Upper lobe of left lung (tissue), 6 donors: ENCODE results near the gene P3R3URF. TPM values are rescaled to one million over a fixed set of nuclear protein-coding genes. Genes with fewer than 3 reads are reported as not detected.

Experiments
- ATAC-seq, 2 donors: fragments of 200-7000 bp; cut with Tn5 transposase; one replicate each; pipeline ENCODE4 v1.9.1; 2022; ENCODE audit warnings: mild to moderate bottlenecking in 2 of 2, moderate library complexity in 2 of 2; ENCODE audit not compliant: low FRiP score in 2 of 2
- DNase-seq, 2 donors: peaks; one replicate each; pipeline ENCODE4 v3.0.0-alpha.2; 2019 to 2020
- H3K27ac ChIP-seq, 4 donors: fragments of 200-600 bp; sonication (generic); one replicate each; pipeline ENCODE4 v1.5.1; 2016 to 2019
- H3K27me3 ChIP-seq, 4 donors: fragments of 200-600 bp; sonication (generic); one replicate each; pipeline ENCODE4 v1.5.1; 2017 to 2019
- H3K36me3 ChIP-seq, 4 donors: fragments of 200-600 bp; sonication (generic); one replicate each; pipeline ENCODE4 v1.5.1; 2016 to 2019
- H3K4me1 ChIP-seq, 4 donors: fragments of 200-600 bp; sonication (generic); one replicate each; pipeline ENCODE4 v1.5.1; 2018 to 2019
- H3K4me3 ChIP-seq, 4 donors: fragments of 200-600 bp; sonication (generic); one replicate each; pipeline ENCODE4 v1.5.1; 2017 to 2019; ENCODE audit warnings: mild to moderate bottlenecking in 2 of 4, moderate library complexity in 1 of 4
- H3K9me3 ChIP-seq, 4 donors: fragments of 200-600 bp; sonication (generic); one replicate each; pipeline ENCODE4 v1.5.1; 2018 to 2019
- EP300 ChIP-seq, 4 donors: sonication (generic); formaldehyde crosslinking; IDR thresholded peaks; one replicate each; pipeline ENCODE4 v1.5.1; 2017; ENCODE audit warnings: antibody characterized with exemption in 4 of 4, control low read depth in 2 of 4
- POLR2A ChIP-seq, 4 donors: fragments of 450-650 bp; IDR thresholded peaks; one replicate each; pipeline ENCODE4 v1.5.1; 2016 to 2017; ENCODE audit warnings: antibody characterized with exemption in 4 of 4, mild to moderate bottlenecking in 2 of 4
- POLR2AphosphoS5 ChIP-seq, 2 donors: sonication (generic); formaldehyde crosslinking; IDR thresholded peaks; one replicate each; pipeline ENCODE4 v1.5.1; 2017; ENCODE audit warnings: antibody characterized with exemption in 2 of 2
- WGBS, 2 donors: methylation state at CpG; one replicate each; pipeline ENCODE4 v1.1.5; 2017 to 2018; 5-methylcytosine and 5-hydroxymethylcytosine counted together
- small RNA-seq, 4 donors: library from RNA; depleted of rRNA; stranded (forward); fragments of <200 nt; gene quantifications; one replicate each; pipeline ENCODE3, GENCODE V24; 2016
- total RNA-seq, 6 donors: library from RNA; depleted of rRNA in 4 of 6; stranded (reverse); fragments of >200 nt in 4 of 6; gene quantifications; one replicate each; pipeline versions ENCODE4 v1.1.0 to v1.2.1, GENCODE V29; 2016 to 2021
- TF ChIP-seq, protein P1 (sequence below), 6 experiments: fragments of 450-650 bp in 4 of 6; fragments of 200-600 bp in 2 of 6; sonication (generic) in 2 of 6; IDR thresholded peaks; one replicate each; pipeline ENCODE4 v1.5.1; 2016 to 2019; ENCODE audit warnings: antibody characterized with exemption in 6 of 6
- donor health status: DM: no; HTN: no; CAD: no; lungs with moderate emphysema.
- donor health status: DM: no; HTN: yes; CAD: no; lungs with severe emphysema.

P3R3URF gene
- total RNA-seq, 6 donors from 2014 or later: not detected

DNA sequence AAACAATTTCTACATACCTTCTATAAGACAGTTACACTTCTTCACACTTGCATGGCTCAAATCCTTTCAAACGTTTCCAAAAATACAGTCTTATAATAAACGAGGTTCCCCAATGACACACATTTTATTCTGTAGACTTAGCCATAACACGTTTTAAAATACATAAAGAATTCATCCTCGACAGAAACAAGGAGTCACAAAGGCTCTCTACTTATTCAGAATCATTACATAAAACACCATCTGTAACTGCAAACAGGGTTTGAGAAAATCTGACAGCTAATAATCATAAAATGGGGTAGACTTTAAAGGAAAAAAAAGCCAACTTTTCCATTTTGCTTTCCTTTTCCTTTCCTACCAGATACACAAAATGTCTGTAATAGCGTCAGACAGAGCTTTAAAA lies 45.7 kb downstream of the P3R3URF start:
- ATAC-seq (no peak), DNase-seq (no peak)
- peak overlapping the region; percentile 54 to 75 (median 62) for H3K4me3 ChIP-seq
- peak overlapping the region in 3 of 4 donors; percentile 92 to 95 (median 94) for H3K27ac ChIP-seq
- no peak for TF ChIP-seq POLR2A (IDR thresholded peaks at IDR 0.05)
- no peaks in the 10 kb centered on the region for H3K9me3 ChIP-seq
- peaks cover 17 to 29% (median 23%) of the 10 kb centered on the region in 4 donors for H3K4me1 ChIP-seq
- WGBS, 2 donors: 12 to 14% methylated on average over 5 of the region's 5 CpGs
- no peaks in the 10 kb centered on the region for H3K27me3 ChIP-seq
- H3K36me3 ChIP-seq: no peaks in the 10 kb centered on the region

- peak overlapping the region; percentile 54 to 75 (median 62) for H3K4me3 ChIP-seq
These were observed 46.2 kb downstream of the P3R3URF start for GRCh38 chr1:46130121-46130520.

GRCh38 chr1:46128344-46128743 lies 47.9 kb downstream of the P3R3URF start:
- ATAC-seq (no peak), DNase-seq (no peak)
- TF ChIP-seq POLR2AphosphoS5 (IDR thresholded peaks at IDR 0.05) (no peak), EP300 (IDR thresholded peaks at IDR 0.05) (no peak), POLR2A (IDR thresholded peaks at IDR 0.05) (no peak)
- TF ChIP-seq, protein P1, sequence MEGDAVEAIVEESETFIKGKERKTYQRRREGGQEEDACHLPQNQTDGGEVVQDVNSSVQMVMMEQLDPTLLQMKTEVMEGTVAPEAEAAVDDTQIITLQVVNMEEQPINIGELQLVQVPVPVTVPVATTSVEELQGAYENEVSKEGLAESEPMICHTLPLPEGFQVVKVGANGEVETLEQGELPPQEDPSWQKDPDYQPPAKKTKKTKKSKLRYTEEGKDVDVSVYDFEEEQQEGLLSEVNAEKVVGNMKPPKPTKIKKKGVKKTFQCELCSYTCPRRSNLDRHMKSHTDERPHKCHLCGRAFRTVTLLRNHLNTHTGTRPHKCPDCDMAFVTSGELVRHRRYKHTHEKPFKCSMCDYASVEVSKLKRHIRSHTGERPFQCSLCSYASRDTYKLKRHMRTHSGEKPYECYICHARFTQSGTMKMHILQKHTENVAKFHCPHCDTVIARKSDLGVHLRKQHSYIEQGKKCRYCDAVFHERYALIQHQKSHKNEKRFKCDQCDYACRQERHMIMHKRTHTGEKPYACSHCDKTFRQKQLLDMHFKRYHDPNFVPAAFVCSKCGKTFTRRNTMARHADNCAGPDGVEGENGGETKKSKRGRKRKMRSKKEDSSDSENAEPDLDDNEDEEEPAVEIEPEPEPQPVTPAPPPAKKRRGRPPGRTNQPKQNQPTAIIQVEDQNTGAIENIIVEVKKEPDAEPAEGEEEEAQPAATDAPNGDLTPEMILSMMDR (IDR thresholded peaks at IDR 0.05): no peak
- H3K4me1 ChIP-seq: peaks cover 1 to 7% (median 4%) of the 10 kb centered on the region in 4 donors
- no peaks in the 10 kb centered on the region for H3K36me3 ChIP-seq
- WGBS, 2 donors: 83 to 84% methylated on average over 3 of the region's 3 CpGs
- H3K27me3 ChIP-seq: no peaks in the 10 kb centered on the region
- H3K27ac ChIP-seq: no peak overlapping the region
- no peaks in the 10 kb centered on the region for H3K9me3 ChIP-seq
- H3K4me3 ChIP-seq: peak overlapping the region in 2 of 4 donors; percentile 54 to 59

More at GRCh38 chr1:46130121-46130520, 46.2 kb downstream of the P3R3URF start:
- DNase-seq (no peak), ATAC-seq (no peak)
- WGBS, 2 donors: 31 to 53% methylated on average over 1 of the region's 1 CpG
- Histone ChIP-seq H3K36me3 (no peaks in the 10 kb centered on the region), H3K27me3 (no peaks in the 10 kb centered on the region), H3K4me1 (peaks cover 12 to 24% (median 19%) of the 10 kb centered on the region in 4 donors), H3K27ac (peak overlapping the region in 2 of 4 donors; percentile 94 to 95), H3K9me3 (no peaks in the 10 kb centered on the region)
- TF ChIP-seq POLR2AphosphoS5 (IDR thresholded peaks at IDR 0.05) (no peak), POLR2A (IDR thresholded peaks at IDR 0.05) (no peak), EP300 (IDR thresholded peaks at IDR 0.05) (no peak)
- TF ChIP-seq, protein P1 (IDR thresholded peaks at IDR 0.05): no peak

Small RNAs within 50 kb of the gene (small RNA-seq; reads per million reads assigned to genes)
- gene AL672043.1: 0 reads per million in 4 donors

Other genes starting within 250 kb of the P3R3URF start
- gene PIK3R3, start 43.9 kb downstream of the P3R3URF start, total RNA-seq: 10 to 100 TPM; 11.2 to 43.7 (median 33.0) TPM
- 100 to 1,000 TPM in 1 of 6 donors, 10 to 100 TPM in 5; 12.2 to 109 (median 31.2) TPM for gene TSPAN1, start 1.4 kb downstream of the P3R3URF start, total RNA-seq
- 10 to 100 TPM; 37.7 to 66.7 (median 47.5) TPM for gene POMGNT1, start 21.9 kb upstream of the P3R3URF start, total RNA-seq
- gene LURAP1, start 26.8 kb upstream of the P3R3URF start, total RNA-seq: 1 to 10 TPM in 5 of 6 donors, under 1 TPM in 1; 0.61 to 5.2 (median 2.8) TPM
- gene RAD54L, start 71.3 kb upstream of the P3R3URF start, total RNA-seq: 1 to 10 TPM in 3 of 6 donors, under 1 TPM in 1, not detected in 2; 0.78 to 2.4 (median 1.6) TPM
- gene LRRC41, start 127.1 kb upstream of the P3R3URF start, total RNA-seq: 10 to 100 TPM; 49.7 to 97.4 (median 52.8) TPM
- gene UQCRH, start 127.2 kb upstream of the P3R3URF start, total RNA-seq: 100 to 1,000 TPM in 5 of 6 donors, 10 to 100 TPM in 1; 59.7 to 193 (median 126) TPM
- 10 to 100 TPM; 25.1 to 28.4 (median 26.7) TPM for gene NSUN4, start 164.3 kb upstream of the P3R3URF start, total RNA-seq
- 10 to 100 TPM; 34.1 to 67.1 (median 46.8) TPM for gene FAAH, start 217.8 kb upstream of the P3R3URF start, total RNA-seq